GM12872 (cell line): ENCODE results near the gene ITIH5.
A peak's percentile ranks its signal among the peaks of the same experiment; 100 is the strongest.

ENCODE experiments used
- CTCF ChIP-seq: IDR thresholded peaks from 3 replicates; pipeline ENCODE4 v1.5.1; 2011; ENCODE audit warnings: low read depth, mild to moderate bottlenecking, low read length, moderate library complexity; ENCODE audit not compliant: insufficient read depth

ITIH5 gene

GRCh38 chr10:7625009-7625408 lies 41.8 kb downstream of the ITIH5 start:
- no peak for TF ChIP-seq CTCF

- TF ChIP-seq CTCF, result peak; percentile 29; the same call in 1 of the 3 replicates
Measured at GRCh38 chr10:7622969-7623368, 43.8 kb downstream of the ITIH5 start.

- TF ChIP-seq CTCF, result no peak
Measured at GRCh38 chr10:7618461-7618860, 48.3 kb downstream of the ITIH5 start.

GRCh38 chr10:7611909-7612308 lies 54.9 kb downstream of the ITIH5 start:
- TF ChIP-seq CTCF, result no peak

GRCh38 chr10:7610651-7611389 lies 55.9 kb downstream of the ITIH5 start:
- no peak for TF ChIP-seq CTCF

- no peak for TF ChIP-seq CTCF
Measured at GRCh38 chr10:7610026-7610425, 56.7 kb downstream of the ITIH5 start.

- TF ChIP-seq CTCF, result no peak
Measured at GRCh38 chr10:7609556-7609955, 57.2 kb downstream of the ITIH5 start.
